K562 (cell line): ENCODE data around the gene ZNF208. TPM values are rescaled to one million over a fixed set of nuclear protein-coding genes. Genes with fewer than 3 reads are reported as not detected.

Experiments used
- ATAC-seq: fragments of 200-7000 bp; cut with Tn5 transposase; 3 replicates; pipeline ENCODE4 v1.9.1; 2020; ENCODE audit warnings: moderate library complexity
- BruUV-seq: library from RNA; stranded (reverse); fragments of 400-500 nt; replicated peaks from 2 replicates; lab custom pipeline; 2021; lab: Mats Ljungman, UMichigan
- CTCF ChIA-PET: fragments of 300-600 bp; formaldehyde crosslinking; extraction: SDS; loops from one replicate; lab custom pipeline; 2021; ENCODE audit warnings: low intra/inter-chr PET ratio; lab: Yijun Ruan, JAX
- POLR2A ChIA-PET: fragments of 300-600, 350-650 bp; sonication (Branson Sonifier 250); formaldehyde crosslinking; extraction: SDS; loops from one replicate; lab custom pipeline; 2021; ENCODE audit warnings: antibody characterized with exemption, inconsistent platforms; lab: Yijun Ruan, JAX
- DNase-seq, 4 experiments: peaks; one replicate each; pipeline versions ENCODE4 v3.0.0 to v3.0.0-alpha.2; 2011 to 2018; ENCODE audit warnings: low spot score in 3 of 4, mixed read lengths in 3 of 4; ENCODE audit errors: extremely low read depth in 1 of 4
- FAIRE-seq: peaks from 2 replicates; lab custom pipeline; 2011; peaks lifted over from hg19 to GRCh38; lab: Jason Lieb, UNC
- H2AFZ ChIP-seq: 2 replicates; pipeline ENCODE4 v1.6.0; 2011; ENCODE audit warnings: low read depth, low read length, control low read depth, inconsistent platforms
- H3K27ac ChIP-seq: fragments of 200-600 bp; 3 replicates; pipeline ENCODE4 v1.8.0; 2011; ENCODE audit warnings: low read depth, mild to moderate bottlenecking, control low read depth, inconsistent platforms, low read length, moderate library complexity, mixed read lengths; ENCODE audit errors: extremely low read depth
- H3K27me3 ChIP-seq, 2 experiments: fragments of 300-600 bp in 1 of 2; 2 replicates in 1 of 2; 3 replicates in 1 of 2; pipeline versions ENCODE4 v1.6.0 to v1.8.0; 2011; ENCODE audit warnings: inconsistent platforms in 2 of 2, low read length in 2 of 2, mild to moderate bottlenecking in 1 of 2, mixed read lengths in 1 of 2, moderate library complexity in 1 of 2; ENCODE audit not compliant: control insufficient read depth in 2 of 2, insufficient read depth in 2 of 2
- H3K36me3 ChIP-seq: fragments of 300-600 bp; 3 replicates; pipeline ENCODE4 v1.8.0; 2011; ENCODE audit warnings: mild to moderate bottlenecking, low read length, inconsistent platforms; ENCODE audit not compliant: control insufficient read depth, insufficient read depth
- H3K4me1 ChIP-seq, 2 experiments: fragments of 200-600 bp in 1 of 2; replicated peaks in 1 of 2; 2 replicates in 1 of 2; 3 replicates in 1 of 2; pipeline versions ENCODE4 v1.5.1 to v1.8.0; 2011; ENCODE audit warnings: inconsistent platforms in 2 of 2, low read length in 2 of 2, mild to moderate bottlenecking in 1 of 2, mixed read lengths in 1 of 2, moderate library complexity in 1 of 2; ENCODE audit not compliant: control insufficient read depth in 2 of 2, insufficient read depth in 2 of 2
- H3K4me2 ChIP-seq: 2 replicates; pipeline ENCODE4 v1.6.1; 2011; ENCODE audit warnings: low read length, control low read depth, inconsistent platforms, mixed read lengths; ENCODE audit not compliant: insufficient read depth
- H3K4me3 ChIP-seq: fragments of 200-600 bp; sonication (generic), shearing (Covaris generic); 2 replicates; pipeline ENCODE4 v1.5.1; 2016; ENCODE audit warnings: control low read depth, inconsistent platforms
- H3K79me2 ChIP-seq: fragments of 200-600 bp; 3 replicates; pipeline ENCODE4 v1.8.0; 2011; ENCODE audit warnings: low read length, inconsistent platforms; ENCODE audit not compliant: control insufficient read depth, insufficient read depth
- H3K9ac ChIP-seq, 2 experiments: 2 replicates each; pipeline versions ENCODE4 v1.6.0 to v1.6.1; 2011; ENCODE audit warnings: low read depth in 2 of 2, low read length in 2 of 2, control low read depth in 1 of 2, inconsistent platforms in 1 of 2, mild to moderate bottlenecking in 1 of 2, mixed read lengths in 1 of 2; ENCODE audit not compliant: insufficient read depth in 1 of 2
- H3K9me1 ChIP-seq: one replicate; pipeline ENCODE4 v1.6.0; 2011; ENCODE audit warnings: inconsistent platforms, mild to moderate bottlenecking, low read length, moderate library complexity; ENCODE audit not compliant: control insufficient read depth, insufficient read depth
- H3K9me3 ChIP-seq: replicated peaks from 2 replicates; pipeline ENCODE4 v1.5.1; 2011; ENCODE audit warnings: low read depth, low read length, inconsistent platforms; ENCODE audit not compliant: control insufficient read depth, insufficient read depth
- H4K20me1 ChIP-seq: replicated peaks from 2 replicates; pipeline ENCODE4 v1.6.1; 2011; ENCODE audit warnings: low read length, inconsistent platforms, mixed read lengths; ENCODE audit not compliant: control insufficient read depth, insufficient read depth
- CHD2 ChIP-seq: IDR thresholded peaks from 2 replicates; pipeline ENCODE4 v1.6.1; 2011; ENCODE audit warnings: low read depth, low read length
- ILK ChIP-seq: fragments of 450-650 bp; IDR thresholded peaks from 2 replicates; pipeline ENCODE4 v1.6.1; 2016; ENCODE audit warnings: missing genetic modification characterization, low read depth, mild to moderate bottlenecking, missing compliant biosample characterization, moderate library complexity, borderline replicate concordance
- RAD21 ChIP-seq, 2 experiments: fragments of 250-450 bp in 1 of 2; fragments of 450-650 bp in 1 of 2; sonication (Bioruptor Pico) in 1 of 2; formaldehyde crosslinking in 1 of 2; IDR thresholded peaks in 1 of 2; conservative IDR thresholded peaks in 1 of 2; 2 replicates each; pipeline versions ENCODE4 v1.4.0 to v1.8.0; 2020 to 2022; ENCODE audit warnings: mild to moderate bottlenecking in 2 of 2, moderate library complexity in 1 of 2
- TAF9B ChIP-seq: fragments of 450-650 bp; IDR thresholded peaks from 2 replicates; pipeline ENCODE4 v1.6.1; 2018; ENCODE audit warnings: mild to moderate bottlenecking; ENCODE audit not compliant: partially characterized antibody
- ZFPM2 ChIP-seq: fragments of 250-450 bp; sonication (Bioruptor Pico); IDR thresholded peaks from 2 replicates; pipeline ENCODE4 v1.5.1; 2022; ENCODE audit warnings: mild to moderate bottlenecking
- ZNF695 ChIP-seq: fragments of 450-650 bp; formaldehyde crosslinking; IDR thresholded peaks from 2 replicates; pipeline ENCODE4 v1.4.0; 2020; ENCODE audit warnings: mild to moderate bottlenecking, moderate library complexity
- WGBS: fragments of 100-300 bp; shearing (Covaris generic); methylation state at CpG from one replicate; pipeline ENCODE4 v1.1.6; 2016; ENCODE audit warnings: low coverage, mixed read lengths; ENCODE audit not compliant: insufficient coverage; ENCODE audit errors: missing lambda C conversion rate; 5-methylcytosine and 5-hydroxymethylcytosine counted together
- in situ Hi-C: fragments of 300-500 bp; cut with MboI; formaldehyde crosslinking; loops from 4 replicates; pipeline ENCODE4 v1.15.0; 2018; ENCODE audit warnings: inconsistent platforms, mixed read lengths
- intact Hi-C: fragments of 100-400 bp; cut with micrococcal nuclease; formaldehyde crosslinking; loops from 2 replicates; pipeline ENCODE4 v1.14.2; 2022
- polyA plus RNA-seq, 8 experiments: library from polyadenylated mRNA; depleted of rRNA in 4 of 8; stranded (reverse) in 5 of 8; unstranded in 3 of 8; fragments of >200 nt; fragmentation: Nextera tagmentation in 2 of 8; fragmentation: Illumina TruSeq in 1 of 8; extraction: Ambion mirVana in 2 of 8; extraction: Trizol in 1 of 8; gene quantifications; 2 replicates each; pipeline versions ENCODE4 v1.2.1 to v1.2.3, GENCODE V29; 2011 to 2014; ENCODE audit warnings: inconsistent platforms in 1 of 8, missing spikeins in 1 of 8
- total RNA-seq, 7 experiments: library from RNA; depleted of rRNA in 6 of 7; stranded (reverse); fragments of >200 nt in 6 of 7; fragmentation: Illumina TruSeq in 2 of 7; extraction: Trizol in 2 of 7; gene quantifications; 2 replicates each; pipeline versions ENCODE4 v1.2.1 to v1.2.3, GENCODE V29; 2011 to 2021; ENCODE audit warnings: low replicate concordance in 1 of 7
- TF ChIP-seq, protein P1 (sequence below), 3 experiments: fragments of 200-800 bp in 1 of 3; fragments of 250-450 bp in 1 of 3; fragments of 450-650 bp in 1 of 3; sonication (Bioruptor Pico) in 1 of 3; sonication (Bioruptor generic) in 1 of 3; formaldehyde crosslinking in 1 of 3; IDR thresholded peaks; 2 replicates each; pipeline versions ENCODE4 v1.6.1 to v1.8.0; 2016 to 2022; ENCODE audit warnings: mild to moderate bottlenecking in 2 of 3, missing genetic modification characterization in 2 of 3, missing compliant biosample characterization in 1 of 3, moderate library complexity in 1 of 3
- TF ChIP-seq, protein P2 (sequence below): sonication (generic); formaldehyde crosslinking; IDR thresholded peaks from 2 replicates; pipeline ENCODE4 v1.9.0; 2022; ENCODE audit warnings: mild to moderate bottlenecking, missing genetic modification reagents
- TF ChIP-seq, protein P3 (sequence below), 3 experiments: IDR thresholded peaks in 2 of 3; conservative IDR thresholded peaks in 1 of 3; 2 replicates each; pipeline ENCODE4 v1.5.1; 2011 to 2012; ENCODE audit warnings: low read length in 3 of 3, mild to moderate bottlenecking in 3 of 3, control low read depth in 2 of 3, improper control_type of control experiment in 1 of 3, inconsistent platforms in 1 of 3, low read depth in 1 of 3, mixed read lengths in 1 of 3, moderate library complexity in 1 of 3; ENCODE audit not compliant: insufficient read depth in 2 of 3

Gene ZNF208
- total and polyA plus RNA-seq, 9 of the 15 experiments (the other 6 are each of a cell fraction or from before 2014, with no cell fraction given): 0.81 to 4.5 (median 3.2) TPM

DNA sequence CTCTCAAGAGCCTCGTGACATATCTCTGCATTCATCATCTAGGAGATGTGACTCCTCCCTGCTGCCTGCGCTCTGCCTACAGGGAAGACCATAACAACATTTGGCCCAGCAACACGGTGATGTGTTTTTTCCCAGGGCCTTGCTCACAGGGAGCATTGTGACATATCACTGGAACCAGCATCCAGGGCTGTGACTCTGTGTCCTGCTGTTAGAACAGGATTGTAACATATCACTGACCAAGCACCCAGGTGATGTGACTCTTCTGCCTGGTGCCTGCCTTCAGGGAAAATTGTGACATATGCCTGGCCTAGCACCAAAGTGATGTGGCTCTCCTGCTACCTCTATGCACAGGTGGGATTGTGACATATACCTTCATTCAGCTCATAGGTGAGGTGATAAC lies 95.3 kb downstream of the ZNF208 start (continued):
- TF ChIP-seq, protein P1, sequence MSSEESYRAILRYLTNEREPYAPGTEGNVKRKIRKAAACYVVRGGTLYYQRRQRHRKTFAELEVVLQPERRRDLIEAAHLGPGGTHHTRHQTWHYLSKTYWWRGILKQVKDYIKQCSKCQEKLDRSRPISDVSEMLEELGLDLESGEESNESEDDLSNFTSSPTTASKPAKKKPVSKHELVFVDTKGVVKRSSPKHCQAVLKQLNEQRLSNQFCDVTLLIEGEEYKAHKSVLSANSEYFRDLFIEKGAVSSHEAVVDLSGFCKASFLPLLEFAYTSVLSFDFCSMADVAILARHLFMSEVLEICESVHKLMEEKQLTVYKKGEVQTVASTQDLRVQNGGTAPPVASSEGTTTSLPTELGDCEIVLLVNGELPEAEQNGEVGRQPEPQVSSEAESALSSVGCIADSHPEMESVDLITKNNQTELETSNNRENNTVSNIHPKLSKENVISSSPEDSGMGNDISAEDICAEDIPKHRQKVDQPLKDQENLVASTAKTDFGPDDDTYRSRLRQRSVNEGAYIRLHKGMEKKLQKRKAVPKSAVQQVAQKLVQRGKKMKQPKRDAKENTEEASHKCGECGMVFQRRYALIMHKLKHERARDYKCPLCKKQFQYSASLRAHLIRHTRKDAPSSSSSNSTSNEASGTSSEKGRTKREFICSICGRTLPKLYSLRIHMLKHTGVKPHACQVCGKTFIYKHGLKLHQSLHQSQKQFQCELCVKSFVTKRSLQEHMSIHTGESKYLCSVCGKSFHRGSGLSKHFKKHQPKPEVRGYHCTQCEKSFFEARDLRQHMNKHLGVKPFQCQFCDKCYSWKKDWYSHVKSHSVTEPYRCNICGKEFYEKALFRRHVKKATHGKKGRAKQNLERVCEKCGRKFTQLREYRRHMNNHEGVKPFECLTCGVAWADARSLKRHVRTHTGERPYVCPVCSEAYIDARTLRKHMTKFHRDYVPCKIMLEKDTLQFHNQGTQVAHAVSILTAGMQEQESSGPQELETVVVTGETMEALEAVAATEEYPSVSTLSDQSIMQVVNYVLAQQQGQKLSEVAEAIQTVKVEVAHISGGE (CRISPR knock-in tag; IDR thresholded peaks at IDR 0.05): no peak
- TF ChIP-seq CHD2 (no peak), ILK (tag) (no peak)

DNA sequence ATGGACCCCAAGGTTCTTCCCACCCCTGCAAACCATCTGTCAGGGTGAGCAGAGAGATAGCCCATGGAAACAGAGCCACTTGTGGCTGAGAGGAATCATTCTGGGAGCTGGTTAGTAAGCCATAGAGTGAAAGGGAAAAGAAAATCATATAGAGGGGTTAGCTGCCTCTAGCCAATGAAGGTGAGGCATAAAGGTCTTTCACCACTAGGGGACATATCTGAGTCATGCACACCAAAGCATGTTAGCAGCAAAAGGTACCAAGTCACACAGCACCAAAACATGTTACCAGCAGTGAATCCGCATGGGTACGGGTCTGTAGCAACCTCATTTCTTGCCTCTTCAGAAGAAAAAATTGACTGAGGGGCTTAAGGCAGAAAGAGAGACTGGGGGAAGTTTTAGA lies 98.1 kb downstream of the ZNF208 start:
- in situ Hi-C loops (no loop called here), intact Hi-C loops (no loop called here)
- Histone ChIP-seq H3K79me2 (no peaks in the 10 kb centered on the region), H3K9ac (no peak overlapping the region), H2AFZ (no peak overlapping the region), H3K4me2 (no peak overlapping the region), H3K9me1 (no peaks in the 10 kb centered on the region), H3K27ac (no peak overlapping the region), H3K4me3 (no peak overlapping the region), H3K36me3 (no peaks in the 10 kb centered on the region), H3K27me3 (no peaks in the 10 kb centered on the region), H4K20me1 (no peaks in the 10 kb centered on the region), H3K9me3 (peaks cover 1% of the 10 kb centered on the region; the same call in 1 of the 2 replicates), H3K4me1 (no peaks in the 10 kb centered on the region)
- ATAC-seq: no peak
- no peak for FAIRE-seq
- ChIA-PET CTCF (no interaction called here), POLR2A (no interaction called here)
- no TSS peak for BruUV-seq
- peak in 3 of 4 experiments; percentile 8 to 10 (median 10) for DNase-seq
- 8% methylated on average over 2 of the region's 2 CpGs for WGBS
- no peak for TF ChIP-seq TAF9B
- TF ChIP-seq, protein P2, sequence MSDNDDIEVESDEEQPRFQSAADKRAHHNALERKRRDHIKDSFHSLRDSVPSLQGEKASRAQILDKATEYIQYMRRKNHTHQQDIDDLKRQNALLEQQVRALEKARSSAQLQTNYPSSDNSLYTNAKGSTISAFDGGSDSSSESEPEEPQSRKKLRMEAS (CRISPR knock-in tag): no peak
- TF ChIP-seq ZNF695 (CRISPR knock-in tag): no peak
- peak in 1 of 2 experiments; percentile 44; a peak in 2 of 4 replicates for TF ChIP-seq RAD21 (CRISPR knock-in tag; conservative IDR thresholded peaks at IDR 0.05 in 1 of 2, IDR thresholded peaks at IDR 0.05 in 1 of 2)
- TF ChIP-seq, protein P3, sequence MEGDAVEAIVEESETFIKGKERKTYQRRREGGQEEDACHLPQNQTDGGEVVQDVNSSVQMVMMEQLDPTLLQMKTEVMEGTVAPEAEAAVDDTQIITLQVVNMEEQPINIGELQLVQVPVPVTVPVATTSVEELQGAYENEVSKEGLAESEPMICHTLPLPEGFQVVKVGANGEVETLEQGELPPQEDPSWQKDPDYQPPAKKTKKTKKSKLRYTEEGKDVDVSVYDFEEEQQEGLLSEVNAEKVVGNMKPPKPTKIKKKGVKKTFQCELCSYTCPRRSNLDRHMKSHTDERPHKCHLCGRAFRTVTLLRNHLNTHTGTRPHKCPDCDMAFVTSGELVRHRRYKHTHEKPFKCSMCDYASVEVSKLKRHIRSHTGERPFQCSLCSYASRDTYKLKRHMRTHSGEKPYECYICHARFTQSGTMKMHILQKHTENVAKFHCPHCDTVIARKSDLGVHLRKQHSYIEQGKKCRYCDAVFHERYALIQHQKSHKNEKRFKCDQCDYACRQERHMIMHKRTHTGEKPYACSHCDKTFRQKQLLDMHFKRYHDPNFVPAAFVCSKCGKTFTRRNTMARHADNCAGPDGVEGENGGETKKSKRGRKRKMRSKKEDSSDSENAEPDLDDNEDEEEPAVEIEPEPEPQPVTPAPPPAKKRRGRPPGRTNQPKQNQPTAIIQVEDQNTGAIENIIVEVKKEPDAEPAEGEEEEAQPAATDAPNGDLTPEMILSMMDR (IDR thresholded peaks at IDR 0.05 in 2 of 3, conservative IDR thresholded peaks at IDR 0.05 in 1 of 3; ENCODE audit: insufficient read depth in 2 of 3, low read depth in 1 of 3, low read length in 3 of 3): peak in 2 of 3 experiments; percentile 23 to 26; a peak in 1 of 6 replicates
- no peak for TF ChIP-seq ZFPM2 (CRISPR knock-in tag)
